ACC112 (cell line): ENCODE data around the gene PTGES.

Source experiments
- H2AFZ ChIP-seq: fragments of 200-600 bp; sonication (generic); one replicate; pipeline ENCODE4 v1.6.0; 2017; ENCODE audit warnings: antibody characterized with exemption, low read length; ENCODE audit not compliant: unreplicated experiment
- H3K27ac ChIP-seq: fragments of 200-600 bp; sonication (generic); 2 replicates; pipeline ENCODE4 v1.5.1; 2014; ENCODE audit warnings: low read depth, mild to moderate bottlenecking, antibody characterized with exemption, low read length, moderate library complexity
- H3K27me3 ChIP-seq: fragments of 200-600 bp; sonication (generic); 2 replicates; pipeline ENCODE4 v1.6.1; 2014; ENCODE audit warnings: mild to moderate bottlenecking, antibody characterized with exemption, low read length, moderate library complexity, mixed read lengths; ENCODE audit not compliant: insufficient read depth
- H3K36me3 ChIP-seq: fragments of 200-600 bp; sonication (generic); 2 replicates; pipeline ENCODE4 v1.6.1; 2016; ENCODE audit warnings: mild to moderate bottlenecking, antibody characterized with exemption, low read length, moderate library complexity, mixed read lengths; ENCODE audit not compliant: insufficient read depth
- H3K4me1 ChIP-seq: fragments of 200-600 bp; sonication (generic); one replicate; pipeline ENCODE4 v1.6.1; 2016; ENCODE audit warnings: low read length, mixed read lengths; ENCODE audit not compliant: insufficient read depth, unreplicated experiment, control insufficient read depth
- H3K4me3 ChIP-seq: fragments of 200-600 bp; sonication (generic); 2 replicates; pipeline ENCODE4 v1.5.1; 2014; ENCODE audit warnings: mild to moderate bottlenecking, low read depth, low read length
- H3K79me2 ChIP-seq: fragments of 200-600 bp; sonication (generic); one replicate; pipeline ENCODE4 v1.6.0; 2016; ENCODE audit warnings: low read length; ENCODE audit not compliant: control insufficient read depth, unreplicated experiment, insufficient read depth

PTGES gene

GRCh38 chr9:129745200-129745599 lies 7.6 kb downstream of the PTGES start:
- Histone ChIP-seq H3K36me3 (no peaks in the 10 kb centered on the region), H2AFZ (no peak overlapping the region), H3K79me2 (no peaks in the 10 kb centered on the region), H3K4me1 (peaks cover 22% of the 10 kb centered on the region), H3K4me3 (no peak overlapping the region), H3K27me3 (no peaks in the 10 kb centered on the region), H3K27ac (no peak overlapping the region)

GRCh38 chr9:129740666-129741464 lies 12.0 kb downstream of the PTGES start:
- H3K4me1 ChIP-seq: no peaks in the 10 kb centered on the region
- no peaks in the 10 kb centered on the region for H3K27me3 ChIP-seq
- no peaks in the 10 kb centered on the region for H3K36me3 ChIP-seq
- no peak overlapping the region for H3K4me3 ChIP-seq
- H3K27ac ChIP-seq: no peak overlapping the region
- no peak overlapping the region for H2AFZ ChIP-seq
- no peaks in the 10 kb centered on the region for H3K79me2 ChIP-seq

GRCh38 chr9:129740174-129740573 lies 12.7 kb downstream of the PTGES start:
- Histone ChIP-seq H3K27ac (no peak overlapping the region), H3K36me3 (no peaks in the 10 kb centered on the region), H3K4me1 (no peaks in the 10 kb centered on the region), H3K4me3 (no peak overlapping the region), H2AFZ (no peak overlapping the region), H3K27me3 (no peaks in the 10 kb centered on the region), H3K79me2 (no peaks in the 10 kb centered on the region)

- Histone ChIP-seq H3K4me3 (no peak overlapping the region), H3K4me1 (no peaks in the 10 kb centered on the region), H3K36me3 (no peaks in the 10 kb centered on the region), H3K27ac (no peak overlapping the region), H2AFZ (no peak overlapping the region), H3K79me2 (no peaks in the 10 kb centered on the region), H3K27me3 (no peaks in the 10 kb centered on the region)
These were observed 13.4 kb downstream of the PTGES start for GRCh38 chr9:129739432-129739831.

GRCh38 chr9:129737479-129738274 lies 15.2 kb downstream of the PTGES start:
- Histone ChIP-seq H3K4me3 (peak overlapping the region; percentile 78), H2AFZ (peak overlapping the region; percentile 59), H3K36me3 (no peaks in the 10 kb centered on the region), H3K27ac (no peak overlapping the region), H3K79me2 (no peaks in the 10 kb centered on the region), H3K4me1 (no peaks in the 10 kb centered on the region), H3K27me3 (no peaks in the 10 kb centered on the region)

- Histone ChIP-seq H3K4me3 (no peak overlapping the region), H3K36me3 (no peaks in the 10 kb centered on the region), H3K4me1 (no peaks in the 10 kb centered on the region)
These were observed 16.5 kb downstream of the PTGES start for GRCh38 chr9:129736334-129736733.

GRCh38 chr9:129735546-129735945 lies 17.3 kb downstream of the PTGES start:
- no peak overlapping the region for H3K27ac ChIP-seq
- H3K27me3 ChIP-seq: no peaks in the 10 kb centered on the region
- H3K4me1 ChIP-seq: no peaks in the 10 kb centered on the region
- H2AFZ ChIP-seq: no peak overlapping the region
- H3K4me3 ChIP-seq: no peak overlapping the region
- no peaks in the 10 kb centered on the region for H3K79me2 ChIP-seq
- no peaks in the 10 kb centered on the region for H3K36me3 ChIP-seq

More at GRCh38 chr9:129736334-129736733, 16.5 kb downstream of the PTGES start:
- H2AFZ ChIP-seq: no peak overlapping the region
- no peaks in the 10 kb centered on the region for H3K79me2 ChIP-seq
- no peak overlapping the region for H3K27ac ChIP-seq
- no peaks in the 10 kb centered on the region for H3K27me3 ChIP-seq

GRCh38 chr9:129733632-129733953 lies 19.2 kb downstream of the PTGES start:
- H3K4me1 ChIP-seq: no peaks in the 10 kb centered on the region
- no peak overlapping the region for H2AFZ ChIP-seq
- H3K79me2 ChIP-seq: no peaks in the 10 kb centered on the region
- H3K27me3 ChIP-seq: no peaks in the 10 kb centered on the region
- H3K27ac ChIP-seq: no peak overlapping the region
- no peaks in the 10 kb centered on the region for H3K36me3 ChIP-seq
- H3K4me3 ChIP-seq: no peak overlapping the region

- Histone ChIP-seq H3K79me2 (no peaks in the 10 kb centered on the region), H3K4me3 (no peak overlapping the region), H2AFZ (no peak overlapping the region), H3K27me3 (no peaks in the 10 kb centered on the region), H3K4me1 (no peaks in the 10 kb centered on the region), H3K36me3 (no peaks in the 10 kb centered on the region), H3K27ac (no peak overlapping the region)
These were observed 19.8 kb downstream of the PTGES start for GRCh38 chr9:129732946-129733631.

- H3K36me3 ChIP-seq: no peaks in the 10 kb centered on the region
- H2AFZ ChIP-seq: no peak overlapping the region
- H3K27me3 ChIP-seq: no peaks in the 10 kb centered on the region
- no peak overlapping the region for H3K27ac ChIP-seq
- H3K4me3 ChIP-seq: no peak overlapping the region
- no peaks in the 10 kb centered on the region for H3K79me2 ChIP-seq
- H3K4me1 ChIP-seq: no peaks in the 10 kb centered on the region
These were observed 20.7 kb downstream of the PTGES start for GRCh38 chr9:129732100-129732499.
